GM04504 (cell line): ENCODE measurements around the gene ZNF205.
A peak's percentile ranks its signal among the peaks of the same experiment; 100 is the strongest.
"Not testable (repeated sequence)": the region's sequence is repeated elsewhere in the genome, so short reads cannot be mapped to it uniquely, and the experiment has no call there.

Experiments used
- DNase-seq: peaks from one replicate; pipeline ENCODE4 v3.0.0-alpha.2; 2012; ENCODE audit warnings: low read depth

Gene ZNF205

GRCh38 chr16:3131755-3132377 lies 19.5 kb downstream of the ZNF205 start:
- no peak for DNase-seq

- DNase-seq: no peak
Observed at GRCh38 chr16:3133844-3134243, 21.5 kb downstream of the ZNF205 start.

DNA sequence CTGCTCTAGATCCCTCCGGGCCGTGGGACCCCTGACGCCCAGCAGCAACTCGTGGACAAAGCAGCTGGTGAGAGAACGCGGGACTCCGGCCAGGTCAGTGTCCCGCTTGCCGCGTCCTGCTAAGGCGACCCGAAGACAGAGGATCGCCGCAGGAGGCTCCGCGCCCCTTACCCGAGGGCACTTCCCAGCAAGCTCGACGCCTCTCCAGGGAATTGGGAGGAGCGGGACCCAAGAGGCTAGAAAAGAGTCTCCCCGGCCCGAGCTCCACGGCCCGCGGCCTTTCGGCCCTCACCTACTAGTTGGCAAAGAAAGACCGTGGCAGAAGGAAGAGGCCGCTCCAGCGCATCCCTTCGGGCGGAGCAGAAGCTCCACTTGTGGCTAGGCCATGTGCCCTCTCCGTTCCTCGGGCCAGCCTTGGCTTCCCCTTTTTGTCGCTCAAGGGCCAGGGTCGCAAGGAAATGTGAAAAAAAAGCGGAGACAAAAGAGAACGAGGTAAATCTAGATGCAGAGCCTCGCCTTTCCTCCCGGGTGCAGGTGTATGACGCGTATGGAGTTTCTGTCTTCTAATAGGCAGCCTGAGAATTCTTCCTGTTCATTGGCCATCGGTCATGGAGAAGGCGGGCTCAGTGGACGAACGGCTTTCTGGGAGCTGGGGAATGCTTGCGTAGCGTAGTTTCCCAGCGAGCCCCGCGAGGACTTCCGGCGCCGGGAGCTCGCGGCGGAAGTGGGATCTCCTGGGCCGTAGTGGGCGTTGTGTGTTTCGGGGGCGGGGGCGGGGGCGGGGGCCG lies 22.1 kb downstream of the ZNF205 start, which contains the start of gene ZNF213:
ZNF213 (plus strand) TSS at position 692 of the 788 bp plus-strand sequence. CDS start 2,252 bp downstream, outside the sequence.
- DNase-seq: peak; percentile 98

GRCh38 chr16:3135126-3135715 lies 22.8 kb downstream of the ZNF205 start:
- no peak for DNase-seq

GRCh38 chr16:3137267-3137666 lies 24.9 kb downstream of the ZNF205 start:
- no peak for DNase-seq

DNA sequence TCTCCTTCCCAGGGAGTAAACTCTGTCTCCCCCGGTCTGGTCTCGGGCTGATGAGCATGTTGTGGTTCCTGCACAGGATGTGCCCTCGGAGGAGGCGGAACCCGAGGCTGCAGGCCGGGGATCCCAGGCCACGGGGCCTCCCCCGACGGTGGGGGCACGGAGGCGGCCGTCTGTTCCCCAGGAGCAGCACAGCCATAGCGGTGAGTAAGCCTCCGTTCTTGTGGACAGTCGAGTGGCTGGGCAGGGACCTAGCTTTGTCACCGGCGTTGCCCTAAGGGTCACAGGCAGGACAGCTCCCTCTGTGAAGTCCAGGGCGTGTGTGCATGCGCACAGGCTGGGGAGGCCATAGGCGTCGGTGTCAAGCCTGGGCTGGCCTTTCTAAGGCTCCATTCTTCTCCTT lies 26.0 kb downstream of the ZNF205 start:
- DNase-seq: no peak

DNA sequence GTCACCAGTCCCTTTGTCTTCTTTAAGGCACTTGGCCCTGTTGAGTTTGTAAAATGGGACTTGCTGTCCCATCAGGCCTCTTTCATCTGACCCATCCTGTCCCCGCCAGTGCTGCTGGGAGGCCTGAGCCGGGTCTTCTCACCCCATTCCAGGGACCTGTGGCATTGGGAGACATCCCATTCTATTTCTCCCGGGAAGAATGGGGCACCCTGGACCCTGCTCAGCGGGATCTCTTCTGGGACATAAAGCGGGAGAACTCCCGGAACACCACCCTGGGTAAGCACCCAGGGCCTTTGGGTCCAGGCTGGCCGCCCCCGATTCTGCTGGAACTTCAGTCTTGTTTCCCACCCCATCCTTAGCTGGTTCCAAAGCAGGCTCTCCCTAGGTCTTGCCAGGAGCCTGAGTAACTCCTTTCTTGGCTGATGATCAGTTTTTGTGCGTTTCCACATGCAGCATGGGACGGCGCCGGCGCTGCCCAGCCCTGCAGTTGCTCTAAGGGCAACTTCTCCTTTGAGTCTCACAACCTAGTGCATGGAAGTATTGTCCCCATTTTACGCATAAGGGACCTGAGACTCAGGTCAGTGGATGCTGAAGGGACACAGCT lies 26.5 kb downstream of the ZNF205 start:
- no peak for DNase-seq

DNA sequence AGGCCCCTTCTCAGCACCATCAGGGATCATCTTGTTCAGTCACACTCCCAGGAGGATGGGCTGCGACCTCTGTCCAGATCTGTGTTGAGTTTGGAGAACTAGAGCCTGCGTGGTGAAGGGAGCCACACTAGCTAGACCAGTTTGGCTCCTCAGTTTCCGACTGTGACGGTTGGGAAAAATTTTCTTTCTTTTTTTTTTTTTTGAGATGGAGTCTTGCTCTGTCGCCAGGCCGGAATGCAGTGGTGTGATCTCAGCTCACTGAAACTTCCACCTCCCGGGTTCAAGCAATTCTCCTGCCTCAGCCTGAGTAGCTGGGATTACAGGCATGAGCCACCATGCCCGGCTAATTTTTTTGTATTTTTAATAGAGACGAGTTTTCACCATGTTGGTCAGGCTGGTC lies 27.2 kb downstream of the ZNF205 start:
- not testable (repeated sequence) for DNase-seq

GRCh38 chr16:3140603-3141427 lies 28.4 kb downstream of the ZNF205 start:
- no peak for DNase-seq

DNA sequence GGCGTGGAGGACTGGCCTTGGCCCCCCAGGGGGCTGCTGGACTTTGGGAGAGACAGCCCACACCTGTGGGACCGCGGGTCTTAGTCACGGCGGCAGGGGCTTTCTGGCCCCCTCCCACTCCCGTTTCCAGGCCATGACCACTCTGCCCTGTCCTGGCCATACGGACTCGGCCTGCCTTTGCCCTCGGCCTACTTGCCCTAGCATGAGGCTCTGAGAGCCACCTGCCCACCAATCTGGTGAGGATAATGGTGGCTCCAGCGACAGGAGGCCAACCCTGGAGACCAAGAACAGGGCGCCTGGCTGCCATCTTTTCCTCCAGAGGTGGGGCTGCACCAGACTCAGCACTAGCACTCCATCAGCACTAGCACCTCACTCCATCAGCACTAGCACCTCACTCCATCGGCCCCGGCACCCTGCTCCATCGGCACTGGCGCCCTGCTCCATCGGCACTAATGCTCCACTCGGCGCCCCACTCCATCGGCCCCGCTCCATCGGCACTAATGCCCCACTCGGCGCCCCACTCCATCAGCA lies 29.5 kb downstream of the ZNF205 start:
- no peak for DNase-seq

GRCh38 chr16:3142327-3142726 lies 29.9 kb downstream of the ZNF205 start:
- no peak for DNase-seq

DNA sequence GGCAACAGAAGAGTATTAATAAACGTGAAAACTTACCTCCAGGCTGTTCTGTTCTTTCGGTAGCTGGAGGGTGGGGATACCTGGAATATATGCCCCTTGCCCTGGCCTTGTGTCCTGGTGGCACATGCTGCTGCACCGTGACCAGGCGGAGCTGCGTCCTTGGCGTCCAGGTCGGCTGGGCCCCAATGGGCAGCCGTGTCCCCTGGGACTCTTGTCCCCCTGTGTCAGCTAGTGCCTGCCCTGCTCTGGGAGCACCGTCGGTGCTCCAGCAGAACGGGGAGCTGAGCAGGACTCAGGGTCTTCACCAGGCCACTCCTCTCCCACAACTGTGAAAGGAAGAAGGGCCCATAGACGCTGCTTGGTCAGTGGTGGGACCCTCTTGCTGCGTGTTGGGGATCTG lies 30.4 kb downstream of the ZNF205 start:
- DNase-seq: no peak

- DNase-seq: no peak
Observed at GRCh38 chr16:3143189-3143588, 30.8 kb downstream of the ZNF205 start.

DNA sequence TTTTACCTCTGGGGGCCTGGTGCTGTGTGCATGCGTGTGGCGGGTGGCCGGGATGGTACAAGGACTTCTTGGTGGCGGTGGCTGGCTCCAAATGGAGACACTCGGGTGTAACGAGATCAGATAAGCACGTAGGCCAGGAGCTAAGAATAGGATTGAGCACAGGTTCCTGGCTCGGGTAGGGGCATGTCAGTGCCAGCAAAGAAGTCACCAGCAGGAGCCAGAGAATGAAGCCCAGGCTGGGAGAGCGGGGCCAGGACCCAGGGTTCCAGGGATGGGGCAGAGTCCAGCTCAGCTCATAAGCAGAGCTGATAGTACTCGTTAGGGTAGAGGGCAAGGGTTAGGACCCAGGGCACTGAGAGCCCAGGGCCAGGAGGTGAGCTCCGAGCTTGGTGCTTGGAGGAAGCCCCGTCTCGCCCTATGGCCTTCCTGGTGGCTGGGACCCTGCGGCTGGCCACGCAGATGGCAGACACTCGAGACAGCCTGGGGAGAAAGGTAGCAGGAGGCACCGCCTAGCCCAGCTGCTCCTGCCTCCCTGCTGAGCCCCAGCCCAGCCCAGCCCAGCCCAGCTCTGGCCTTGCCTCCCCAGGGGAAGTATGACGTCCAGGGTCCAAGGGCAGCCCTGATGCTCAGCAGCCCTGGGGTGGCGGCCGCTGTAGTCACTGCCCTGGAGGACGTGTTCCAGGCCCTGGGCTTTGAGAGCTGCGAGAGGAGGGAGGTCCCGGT lies 31.4 kb downstream of the ZNF205 start:
- DNase-seq: no peak

- no peak for DNase-seq
Observed at GRCh38 chr16:3144321-3144983, 32.1 kb downstream of the ZNF205 start.

GRCh38 chr16:3145151-3145550 lies 32.8 kb downstream of the ZNF205 start:
- DNase-seq: no peak

- DNase-seq: no peak
Observed at GRCh38 chr16:3145660-3146059, 33.3 kb downstream of the ZNF205 start.

GRCh38 chr16:3147046-3147756 lies 34.8 kb downstream of the ZNF205 start:
- DNase-seq: no peak

DNA sequence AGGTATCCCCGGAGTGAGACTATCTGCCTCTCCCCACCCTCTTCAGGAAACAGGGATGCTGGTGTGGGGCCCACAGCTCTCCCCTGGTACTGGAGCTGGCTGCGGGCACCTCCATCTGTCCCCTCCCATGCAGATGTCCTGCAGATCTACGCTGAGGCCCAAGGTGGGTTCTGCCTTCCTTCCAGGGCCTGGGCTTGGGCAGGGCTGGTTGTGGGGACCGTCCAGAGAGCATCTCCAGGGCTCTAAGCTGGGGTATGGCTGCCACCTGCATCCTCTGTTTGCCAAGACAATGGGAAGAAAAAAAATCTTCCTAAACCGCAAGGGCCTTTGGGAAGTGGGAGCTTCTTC lies 35.3 kb downstream of the ZNF205 start:
- no peak for DNase-seq
